BLaER1 (cell line): Measurements from ENCODE around the gene CFAP99.
A peak's percentile ranks its signal among the peaks of the same experiment; 100 is the strongest.

Experiments used
- H3K27ac ChIP-seq: shearing (Covaris generic); formaldehyde crosslinking; 2 replicates; pipeline ENCODE4 v1.8.1; 2022
- H3K27me3 ChIP-seq: shearing (Covaris generic); formaldehyde crosslinking; 2 replicates; pipeline ENCODE4 v1.8.1; 2022
- H3K36me3 ChIP-seq: shearing (Covaris generic); formaldehyde crosslinking; 2 replicates; pipeline ENCODE4 v1.8.1; 2022
- H3K4me1 ChIP-seq: shearing (Covaris generic); formaldehyde crosslinking; 2 replicates; pipeline ENCODE4 v1.8.1; 2022
- H3K4me2 ChIP-seq: shearing (Covaris generic); formaldehyde crosslinking; 2 replicates; pipeline ENCODE4 v1.8.1; 2022
- H3K4me3 ChIP-seq: shearing (Covaris generic); formaldehyde crosslinking; 2 replicates; pipeline ENCODE4 v1.8.1; 2022
- H3K9ac ChIP-seq: shearing (Covaris generic); formaldehyde crosslinking; 2 replicates; pipeline ENCODE4 v1.8.1; 2022
- H3K9me3 ChIP-seq: shearing (Covaris generic); formaldehyde crosslinking; 2 replicates; pipeline ENCODE4 v1.8.1; 2022
- H4K20me1 ChIP-seq: shearing (Covaris generic); formaldehyde crosslinking; 2 replicates; pipeline ENCODE4 v1.8.1; 2022
- Cebpa-rat ChIP-seq: shearing (Covaris generic); IDR thresholded peaks from 2 replicates; pipeline ENCODE4 v1.8.1; 2022

Gene CFAP99

GRCh38 chr4:2468456-2469191, 49.9 kb downstream of the CFAP99 start, which contains the start of gene RNF4:
TSS of gene RNF4 (plus strand) at chr4:2469106. CDS start at chr4:2490494, 21,388 bp downstream.
- Histone ChIP-seq H3K4me1 (peaks cover 43% of the 10 kb centered on the region), H4K20me1 (peaks cover 48% of the 10 kb centered on the region), H3K36me3 (peaks cover 31% of the 10 kb centered on the region), H3K27ac (peak within 1 kb of the TSS; percentile 99), H3K9me3 (peaks cover 14% of the 10 kb centered on the region), H3K4me3 (peak within 1 kb of the TSS; percentile 98), H3K9ac (peak within 1 kb of the TSS; percentile 99), H3K27me3 (peaks cover 3% of the 10 kb centered on the region), H3K4me2 (peak within 1 kb of the TSS; percentile 97)
- TF ChIP-seq Cebpa-rat = no peak

GRCh38 chr4:2469192-2469984, 50.6 kb downstream of the CFAP99 start:
- peak overlapping the region; percentile 99 for H3K9ac ChIP-seq
- peak overlapping the region; percentile 99 for H3K27ac ChIP-seq
- peaks cover 54% of the 10 kb centered on the region for H4K20me1 ChIP-seq
- no peaks in the 10 kb centered on the region for H3K27me3 ChIP-seq
- H3K9me3 ChIP-seq = peaks cover 14% of the 10 kb centered on the region
- peak overlapping the region; percentile 98 for H3K4me3 ChIP-seq
- H3K4me1 ChIP-seq = peaks cover 49% of the 10 kb centered on the region
- no peak for TF ChIP-seq Cebpa-rat
- H3K4me2 ChIP-seq = peak overlapping the region; percentile 97
- H3K36me3 ChIP-seq = peaks cover 39% of the 10 kb centered on the region

- TF ChIP-seq Cebpa-rat = no peak
- Histone ChIP-seq H3K27me3 (no peaks in the 10 kb centered on the region), H3K4me2 (peak overlapping the region; percentile 97), H3K4me1 (peaks cover 62% of the 10 kb centered on the region), H3K27ac (no peak overlapping the region), H3K36me3 (peaks cover 53% of the 10 kb centered on the region), H3K9ac (peak overlapping the region; percentile 99), H4K20me1 (peaks cover 68% of the 10 kb centered on the region), H3K9me3 (peaks cover 14% of the 10 kb centered on the region), H3K4me3 (peak overlapping the region; percentile 98)
These were observed 52.0 kb downstream of the CFAP99 start for GRCh38 chr4:2470791-2471190.

GRCh38 chr4:2472187-2472586, 53.4 kb downstream of the CFAP99 start:
- H3K36me3 ChIP-seq = peaks cover 66% of the 10 kb centered on the region

GRCh38 chr4:2478229-2478628, 59.5 kb downstream of the CFAP99 start:
- H3K4me2 ChIP-seq = peak overlapping the region; percentile 89
- peaks cover 82% of the 10 kb centered on the region for H3K36me3 ChIP-seq
- H3K9ac ChIP-seq = peak overlapping the region; percentile 46
- H3K4me1 ChIP-seq = peaks cover 97% of the 10 kb centered on the region
- no peaks in the 10 kb centered on the region for H3K9me3 ChIP-seq
- H3K27me3 ChIP-seq = no peaks in the 10 kb centered on the region
- no peak for TF ChIP-seq Cebpa-rat
- peaks cover 100% of the 10 kb centered on the region for H4K20me1 ChIP-seq
- peak overlapping the region; percentile 20; the same call in 1 of the 2 replicates for H3K4me3 ChIP-seq
- H3K27ac ChIP-seq = no peak overlapping the region

More at GRCh38 chr4:2472187-2472586, 53.4 kb downstream of the CFAP99 start:
- Histone ChIP-seq H3K9ac (no peak overlapping the region), H3K4me1 (peaks cover 73% of the 10 kb centered on the region), H3K27me3 (no peaks in the 10 kb centered on the region), H3K9me3 (peaks cover 14% of the 10 kb centered on the region), H3K4me3 (no peak overlapping the region), H3K4me2 (no peak overlapping the region), H3K27ac (no peak overlapping the region), H4K20me1 (peaks cover 82% of the 10 kb centered on the region)
- no peak for TF ChIP-seq Cebpa-rat

GRCh38 chr4:2480649-2481048, 61.9 kb downstream of the CFAP99 start:
- no peaks in the 10 kb centered on the region for H3K9me3 ChIP-seq
- H3K4me3 ChIP-seq = no peak overlapping the region
- no peak overlapping the region for H3K9ac ChIP-seq
- H3K27ac ChIP-seq = no peak overlapping the region
- peaks cover 100% of the 10 kb centered on the region for H4K20me1 ChIP-seq
- H3K4me2 ChIP-seq = peak overlapping the region; percentile 89
- H3K4me1 ChIP-seq = peaks cover 100% of the 10 kb centered on the region
- TF ChIP-seq Cebpa-rat = no peak
- H3K36me3 ChIP-seq = peaks cover 60% of the 10 kb centered on the region
- H3K27me3 ChIP-seq = no peaks in the 10 kb centered on the region

GRCh38 chr4:2482192-2482591, 63.4 kb downstream of the CFAP99 start:
- H3K9me3 ChIP-seq = no peaks in the 10 kb centered on the region
- H3K4me3 ChIP-seq = peak overlapping the region; percentile 10; the same call in 1 of the 2 replicates
- no peak for TF ChIP-seq Cebpa-rat
- H3K36me3 ChIP-seq = peaks cover 60% of the 10 kb centered on the region
- H3K27ac ChIP-seq = peak overlapping the region; percentile 54
- peak overlapping the region; percentile 36 for H3K9ac ChIP-seq
- H3K4me1 ChIP-seq = peaks cover 100% of the 10 kb centered on the region
- peak overlapping the region; percentile 89 for H3K4me2 ChIP-seq
- peaks cover 100% of the 10 kb centered on the region for H4K20me1 ChIP-seq
- no peaks in the 10 kb centered on the region for H3K27me3 ChIP-seq

- peak overlapping the region; percentile 36 for H3K9ac ChIP-seq
- no peaks in the 10 kb centered on the region for H3K9me3 ChIP-seq
- H3K27me3 ChIP-seq = no peaks in the 10 kb centered on the region
- H3K4me1 ChIP-seq = peaks cover 100% of the 10 kb centered on the region
- TF ChIP-seq Cebpa-rat = no peak
- peak overlapping the region; percentile 54 for H3K27ac ChIP-seq
- H4K20me1 ChIP-seq = peaks cover 100% of the 10 kb centered on the region
- H3K4me2 ChIP-seq = peak overlapping the region; percentile 89
- H3K4me3 ChIP-seq = no peak overlapping the region
- H3K36me3 ChIP-seq = peaks cover 65% of the 10 kb centered on the region
These were observed 63.9 kb downstream of the CFAP99 start for GRCh38 chr4:2482693-2483092.

- H4K20me1 ChIP-seq = peaks cover 100% of the 10 kb centered on the region
- H3K4me1 ChIP-seq = peaks cover 99% of the 10 kb centered on the region
- H3K9ac ChIP-seq = no peak overlapping the region
- no peak overlapping the region for H3K27ac ChIP-seq
- TF ChIP-seq Cebpa-rat = no peak
- H3K4me3 ChIP-seq = no peak overlapping the region
- no peaks in the 10 kb centered on the region for H3K27me3 ChIP-seq
- peaks cover 71% of the 10 kb centered on the region for H3K36me3 ChIP-seq
- H3K4me2 ChIP-seq = peak overlapping the region; percentile 89
- no peaks in the 10 kb centered on the region for H3K9me3 ChIP-seq
These were observed 64.5 kb downstream of the CFAP99 start for GRCh38 chr4:2483237-2483636.

- Histone ChIP-seq H3K4me1 (peaks cover 90% of the 10 kb centered on the region), H3K4me2 (peak overlapping the region; percentile 89), H4K20me1 (peaks cover 100% of the 10 kb centered on the region), H3K4me3 (no peak overlapping the region), H3K27ac (no peak overlapping the region), H3K9me3 (no peaks in the 10 kb centered on the region), H3K36me3 (peaks cover 71% of the 10 kb centered on the region), H3K27me3 (no peaks in the 10 kb centered on the region), H3K9ac (no peak overlapping the region)
- TF ChIP-seq Cebpa-rat = no peak
These were observed 65.4 kb downstream of the CFAP99 start for GRCh38 chr4:2484185-2484584.
